ENCODE data around the gene RHOBTB3.

GRCh38 chr5:95734906-95735305 is 3.8 kb downstream of the RHOBTB3 start:
- TF ChIP-seq CTCF (IDR thresholded peaks at IDR 0.05) (no peak), EP300 (IDR thresholded peaks at IDR 0.05) (no peak), POLR2AphosphoS5 (IDR thresholded peaks at IDR 0.05) (no peak), POLR2A (IDR thresholded peaks at IDR 0.05) (no peak)

All from suprapubic skin (tissue), 4 donors.